Natural killer cell (primary cell): ENCODE measurements around the gene NSRP1. TPM values are rescaled to one million over a fixed set of nuclear protein-coding genes. Genes with fewer than 3 reads are reported as not detected.
A peak's percentile ranks its signal among the peaks of the same experiment; 100 is the strongest.

Experiments
- ATAC-seq, 3 donors: fragments of 150-1000 bp in 2 of 3; fragments of 200-7000 bp in 1 of 3; cut with Tn5 transposase; 1 replicate in 1 of 3; 2 replicates in 2 of 3; pipeline ENCODE4 v1.10.0; 2021; ENCODE audit warnings: mild to moderate bottlenecking in 2 of 3, moderate library complexity in 2 of 3
- DNase-seq, 2 donors: peaks; one replicate each; pipeline versions ENCODE4 v3.0.0 to v3.0.0-alpha.2; 2013 to 2021; ENCODE audit warnings: mixed read lengths in 1 of 2
- H3K27ac ChIP-seq: one replicate; pipeline ENCODE4 v1.5.1; 2013; ENCODE audit warnings: mild to moderate bottlenecking, low read length
- H3K27me3 ChIP-seq: one replicate; pipeline ENCODE4 v1.6.1; 2013; ENCODE audit warnings: low read length; ENCODE audit not compliant: control insufficient read depth, insufficient read depth
- H3K36me3 ChIP-seq: one replicate; pipeline ENCODE4 v1.6.1; 2013; ENCODE audit warnings: low read length; ENCODE audit not compliant: control insufficient read depth, insufficient read depth
- H3K4me1 ChIP-seq: one replicate; pipeline ENCODE4 v1.6.1; 2013; ENCODE audit warnings: low read length; ENCODE audit not compliant: control insufficient read depth, insufficient read depth
- H3K4me3 ChIP-seq: one replicate; pipeline ENCODE4 v1.5.1; 2013; ENCODE audit warnings: low read length
- H3K9me3 ChIP-seq: one replicate; pipeline ENCODE4 v1.6.1; 2013; ENCODE audit warnings: low read length; ENCODE audit not compliant: control insufficient read depth, insufficient read depth
- H3K27ac Mint-ChIP-seq, 2 donors: one replicate each; pipeline ENCODE4 v1.8.0; 2022; ENCODE audit warnings: mild to moderate bottlenecking in 2 of 2, mixed read lengths in 2 of 2, moderate library complexity in 1 of 2
- H3K27me3 Mint-ChIP-seq, 2 donors: one replicate each; pipeline ENCODE4 v1.8.0; 2022; ENCODE audit warnings: low read depth in 2 of 2, mixed read lengths in 2 of 2
- H3K36me3 Mint-ChIP-seq: one replicate; pipeline ENCODE4 v1.8.0; 2022; ENCODE audit warnings: mixed read lengths
- H3K4me1 Mint-ChIP-seq, 2 donors: one replicate each; pipeline ENCODE4 v1.8.0; 2022; ENCODE audit warnings: mixed read lengths in 2 of 2
- H3K4me3 Mint-ChIP-seq: one replicate; pipeline ENCODE4 v1.8.0; 2022; ENCODE audit warnings: mild to moderate bottlenecking, moderate library complexity, mixed read lengths
- H3K9me3 Mint-ChIP-seq, 2 donors: one replicate each; pipeline ENCODE4 v1.8.0; 2022; ENCODE audit warnings: mixed read lengths in 2 of 2
- CTCF ChIP-seq: fragments of 200-600 bp; IDR thresholded peaks from one replicate; pipeline ENCODE4 v1.8.0; 2022; ENCODE audit warnings: antibody characterized with exemption
- WGBS: methylation state at CpG from one replicate; pipeline ENCODE4 v1.1.7; 2013; ENCODE audit warnings: missing lambda C conversion rate; ENCODE audit not compliant: insufficient coverage; 5-methylcytosine and 5-hydroxymethylcytosine counted together
- intact Hi-C: fragments of 100-400 bp; cut with micrococcal nuclease; formaldehyde crosslinking; loops from one replicate; pipeline ENCODE4 v1.14.2; 2022
- total RNA-seq, 4 donors: library from RNA; stranded (reverse); fragments of 120-200 nt in 1 of 4; gene quantifications; one replicate each; pipeline versions ENCODE4 v1.2.3 to v1.2.4, GENCODE V29; 2013 to 2022

Gene NSRP1
- total RNA-seq, 3 donors from 2014 or later (not counting 1 experiment from before 2014, with no cell fraction given) = 27.0 to 33.7 (median 29.7) TPM

- Mint-ChIP-seq H3K27ac (no peak overlapping the region), H3K27me3 (peaks cover 35 to 40% of the 10 kb centered on the region in 2 donors), H3K36me3 (no peaks in the 10 kb centered on the region), H3K4me1 (peaks cover 8 to 9% of the 10 kb centered on the region in 2 donors), H3K4me3 (no peak overlapping the region), H3K9me3 (no peaks in the 10 kb centered on the region)
- peak; percentile 88 for TF ChIP-seq CTCF
- Histone ChIP-seq H3K27me3 (peaks cover 2% of the 10 kb centered on the region), H3K4me3 (no peak overlapping the region), H3K9me3 (no peaks in the 10 kb centered on the region), H3K27ac (no peak overlapping the region), H3K36me3 (no peaks in the 10 kb centered on the region), H3K4me1 (peaks cover 4% of the 10 kb centered on the region)
- 21% methylated on average over 11 of the region's 12 CpGs for WGBS
- DNase-seq = peak in 1 of 2 donors; percentile 76
- intact Hi-C loops = loop anchor here (2.0 kb wide), 1 partner anchor 287 kb away; no protein-coding TSS in a partner anchor
- peak; percentile 74 to 80 (median 80) for ATAC-seq
Measured at GRCh38 chr17:30093463-30094147, 23.0 kb upstream of the NSRP1 start.

GRCh38 chr17:30095507-30096244 is 20.9 kb upstream of the NSRP1 start:
- ATAC-seq (peak in 1 of 3 donors; percentile 26), DNase-seq (peak in 1 of 2 donors; percentile 42)
- H3K4me3 Mint-ChIP-seq = no peak overlapping the region
- no peak overlapping the region for H3K27ac Mint-ChIP-seq
- 53% methylated on average over 4 of the region's 4 CpGs for WGBS
- Histone ChIP-seq H3K4me3 (no peak overlapping the region), H3K27ac (no peak overlapping the region), H3K9me3 (no peaks in the 10 kb centered on the region), H3K27me3 (peaks cover 2% of the 10 kb centered on the region), H3K36me3 (no peaks in the 10 kb centered on the region), H3K4me1 (peaks cover 4% of the 10 kb centered on the region)
- intact Hi-C loops = no loop called here
- TF ChIP-seq CTCF = no peak
- no peaks in the 10 kb centered on the region for H3K36me3 Mint-ChIP-seq
- H3K27me3 Mint-ChIP-seq = peaks cover 28 to 34% of the 10 kb centered on the region in 2 donors
- H3K9me3 Mint-ChIP-seq = no peaks in the 10 kb centered on the region
- peaks cover 8 to 9% of the 10 kb centered on the region in 2 donors for H3K4me1 Mint-ChIP-seq

GRCh38 chr17:30101686-30102390 is 14.8 kb upstream of the NSRP1 start:
- intact Hi-C loops = no loop called here

More at GRCh38 chr17:30101686-30102390, 14.8 kb upstream of the NSRP1 start:
- DNase-seq (no peak), ATAC-seq (no peak)
- Histone ChIP-seq H3K9me3 (no peaks in the 10 kb centered on the region), H3K27me3 (no peaks in the 10 kb centered on the region), H3K4me3 (no peak overlapping the region), H3K36me3 (no peaks in the 10 kb centered on the region), H3K27ac (no peak overlapping the region), H3K4me1 (peaks cover 8% of the 10 kb centered on the region)
- peaks cover 7 to 14% of the 10 kb centered on the region in 2 donors for H3K27me3 Mint-ChIP-seq
- H3K27ac Mint-ChIP-seq = no peak overlapping the region
- WGBS = 56% methylated on average over 4 of the region's 4 CpGs
- TF ChIP-seq CTCF = no peak
- H3K36me3 Mint-ChIP-seq = no peaks in the 10 kb centered on the region
- no peaks in the 10 kb centered on the region for H3K9me3 Mint-ChIP-seq
- peaks cover 6% of the 10 kb centered on the region in 2 donors for H3K4me1 Mint-ChIP-seq
- H3K4me3 Mint-ChIP-seq = no peak overlapping the region
